HG03558 (cell line): ENCODE results near the gene TPX2.
"Not testable (repeated sequence)": the region's sequence is repeated elsewhere in the genome, so short reads cannot be mapped to it uniquely, and the experiment has no call there.

Experiments used
- ATAC-seq: cut with Tn5 transposase; IDR thresholded peaks from one replicate; pipeline ENCODE4 v1.9.1; 2021; ENCODE audit warnings: moderate number of reproducible peaks; ENCODE audit not compliant: unreplicated experiment; ENCODE audit errors: extremely low read depth

TPX2 gene

GRCh38 chr20:31809661-31810060 is 70.6 kb downstream of the TPX2 start:
- ATAC-seq = no peak

GRCh38 chr20:31811198-31811597 is 72.1 kb downstream of the TPX2 start:
- ATAC-seq = no peak

- ATAC-seq = no peak
These were observed 73.0 kb downstream of the TPX2 start for GRCh38 chr20:31811796-31812728.

DNA sequence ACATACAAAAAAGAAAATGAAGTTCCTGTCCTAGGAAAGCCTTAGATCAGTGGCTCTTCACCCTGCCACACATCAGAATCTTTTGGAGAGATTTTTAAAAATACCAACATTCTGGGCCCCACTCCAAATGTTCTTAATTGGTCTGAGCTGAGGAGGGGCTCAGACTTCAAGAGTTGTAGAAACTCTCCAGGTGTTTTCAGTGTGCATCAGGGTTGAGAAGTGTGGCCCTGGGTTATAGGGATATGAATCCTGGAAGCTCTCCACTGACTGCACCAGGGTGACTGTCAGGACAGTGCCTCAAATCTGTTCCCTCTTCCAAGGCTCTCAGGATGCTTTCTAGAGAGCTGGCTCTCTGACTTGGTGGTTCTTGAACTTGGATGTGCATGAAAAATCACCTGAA is 74.5 kb downstream of the TPX2 start:
- ATAC-seq = no peak

DNA sequence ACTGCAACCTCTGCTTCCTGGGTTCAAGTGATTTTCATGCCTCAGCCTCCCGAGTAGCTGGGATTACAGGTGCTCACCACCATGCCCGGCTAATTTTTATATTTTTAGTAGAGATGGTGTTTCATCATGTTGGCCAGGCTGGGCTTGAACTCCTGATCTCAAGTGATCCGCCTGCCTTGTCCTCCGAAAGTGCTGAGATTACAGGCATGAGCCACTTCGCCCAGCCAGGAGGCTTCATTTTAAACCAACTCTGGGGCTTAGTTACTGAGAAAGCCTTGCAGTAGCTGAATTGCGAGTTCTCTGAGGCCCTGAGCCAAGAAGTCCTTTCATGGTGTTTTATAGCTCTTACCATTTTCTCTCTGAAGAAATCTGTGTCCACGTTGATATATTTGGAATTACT is 75.1 kb downstream of the TPX2 start:
- ATAC-seq = not testable (repeated sequence)

DNA sequence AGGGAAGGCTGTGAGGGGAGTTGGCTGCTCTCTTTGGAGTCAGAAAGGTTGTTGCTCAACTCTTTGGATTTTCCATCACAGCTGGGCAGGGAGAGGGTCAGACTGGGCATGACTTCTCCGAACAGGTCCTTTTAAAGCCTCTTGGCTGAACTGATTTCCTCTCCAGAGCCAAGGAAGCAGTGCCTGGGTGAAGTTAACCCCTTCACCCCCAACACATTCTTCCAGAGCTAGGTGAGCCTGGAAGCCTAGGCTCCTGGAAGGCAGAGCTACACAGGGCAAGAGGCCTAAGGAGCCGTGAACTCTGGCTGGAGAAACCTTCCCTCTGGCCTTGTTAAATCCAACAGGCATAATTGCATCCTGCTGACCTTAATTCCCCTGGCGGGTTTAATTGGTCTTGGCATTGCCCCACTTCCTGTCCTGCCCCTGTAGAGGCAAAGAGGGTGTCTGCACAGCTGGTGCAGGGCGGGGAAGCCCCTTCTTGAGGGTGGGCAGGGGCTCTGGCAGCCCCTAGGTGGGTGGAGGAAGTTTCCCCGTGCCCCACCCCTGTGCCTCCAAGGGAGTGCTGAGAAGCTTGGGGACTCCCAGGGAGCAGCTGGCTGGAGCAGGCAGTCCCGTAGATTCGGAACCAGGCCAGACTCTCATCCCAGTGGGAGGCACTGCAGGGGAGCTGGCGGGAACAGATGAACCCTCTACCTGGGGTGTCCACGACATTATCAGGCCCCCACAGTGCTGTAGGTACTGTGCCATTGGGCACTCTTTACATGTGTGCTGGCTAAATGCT is 76.5 kb downstream of the TPX2 start:
- no peak for ATAC-seq

DNA sequence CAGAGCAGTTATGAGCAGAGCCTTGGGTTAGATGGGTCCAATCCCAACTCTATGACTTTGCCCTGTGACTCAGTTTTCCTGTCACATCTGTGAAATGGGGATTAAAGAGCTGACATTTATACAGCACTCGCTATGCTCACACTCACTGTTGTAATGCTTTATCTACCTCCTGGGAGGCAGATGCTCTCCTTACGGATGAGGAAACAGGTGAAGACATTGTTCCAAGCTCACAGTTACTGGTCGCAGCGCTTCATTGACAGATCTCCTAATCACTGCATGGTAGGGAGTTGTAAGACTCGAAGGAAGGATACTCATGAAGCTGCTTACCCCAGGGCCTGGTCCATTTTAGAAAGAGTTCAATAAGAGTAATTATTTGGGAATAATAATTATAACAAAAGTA is 77.1 kb downstream of the TPX2 start:
- no peak for ATAC-seq

DNA sequence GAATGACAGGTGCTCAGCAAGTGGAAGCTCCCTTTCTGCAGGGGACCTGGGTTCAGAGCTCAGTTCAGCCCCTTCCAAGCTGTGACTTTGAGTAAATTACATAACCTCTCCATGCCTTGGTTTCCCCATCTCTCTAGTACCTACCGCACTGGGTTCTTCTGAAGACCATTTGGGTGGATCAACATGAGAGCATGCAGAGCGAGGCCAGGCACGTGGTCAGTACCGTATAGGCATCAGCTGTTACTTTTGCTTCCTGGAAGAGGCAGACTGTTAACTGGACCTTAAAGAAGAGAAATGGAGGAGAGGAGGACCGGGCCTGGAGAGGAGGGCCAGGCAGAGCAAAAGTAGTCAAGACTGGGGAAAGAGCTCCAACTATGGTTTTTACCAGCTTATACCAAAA is 78.4 kb downstream of the TPX2 start:
- no peak for ATAC-seq

DNA sequence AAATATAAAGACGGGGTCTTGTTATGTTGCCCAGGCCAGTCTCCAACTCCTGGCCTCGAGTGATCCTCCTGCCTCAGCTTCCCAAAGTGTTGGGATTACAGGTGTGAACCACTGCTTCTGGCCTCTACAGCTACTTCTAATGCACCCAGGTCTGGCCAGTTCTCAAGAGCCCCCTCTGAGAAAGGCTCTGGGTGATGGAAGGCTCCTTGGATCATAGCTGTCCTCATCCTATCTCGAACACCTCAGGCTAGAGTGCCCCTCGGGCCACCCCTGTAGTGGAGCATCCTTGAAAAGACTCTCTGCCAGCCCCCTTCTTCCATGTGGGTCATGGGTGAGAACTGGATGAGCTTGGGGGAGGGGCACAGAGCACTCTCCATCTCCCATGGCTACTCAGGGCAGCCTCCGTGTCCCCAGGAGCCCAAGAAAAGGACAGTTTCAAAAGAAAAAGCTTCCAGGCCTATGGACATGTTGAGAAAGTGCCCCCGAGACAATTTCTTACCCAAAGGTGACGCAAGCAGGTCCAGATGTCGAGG is 79.4 kb downstream of the TPX2 start:
- ATAC-seq = no peak

GRCh38 chr20:31819083-31819784 is 80.1 kb downstream of the TPX2 start, which contains the start of gene MYLK2:
Gene MYLK2, plus strand, starts transcription at chr20:31819356. Its CDS starts 225 bp downstream, at chr20:31819581.
- no peak for ATAC-seq

DNA sequence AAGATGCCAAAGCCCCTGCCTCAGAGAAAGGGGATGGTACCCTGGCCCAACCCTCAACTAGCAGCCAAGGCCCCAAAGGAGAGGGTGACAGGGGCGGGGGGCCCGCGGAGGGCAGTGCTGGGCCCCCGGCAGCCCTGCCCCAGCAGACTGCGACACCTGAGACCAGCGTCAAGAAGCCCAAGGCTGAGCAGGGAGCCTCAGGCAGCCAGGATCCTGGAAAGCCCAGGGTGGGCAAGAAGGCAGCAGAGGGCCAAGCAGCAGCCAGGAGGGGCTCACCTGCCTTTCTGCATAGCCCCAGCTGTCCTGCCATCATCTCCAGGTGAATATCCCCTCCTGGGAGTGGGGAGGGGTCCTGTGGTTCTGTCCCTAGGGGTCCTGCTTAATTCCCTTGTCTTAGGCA is 81.1 kb downstream of the TPX2 start:
- no peak for ATAC-seq

DNA sequence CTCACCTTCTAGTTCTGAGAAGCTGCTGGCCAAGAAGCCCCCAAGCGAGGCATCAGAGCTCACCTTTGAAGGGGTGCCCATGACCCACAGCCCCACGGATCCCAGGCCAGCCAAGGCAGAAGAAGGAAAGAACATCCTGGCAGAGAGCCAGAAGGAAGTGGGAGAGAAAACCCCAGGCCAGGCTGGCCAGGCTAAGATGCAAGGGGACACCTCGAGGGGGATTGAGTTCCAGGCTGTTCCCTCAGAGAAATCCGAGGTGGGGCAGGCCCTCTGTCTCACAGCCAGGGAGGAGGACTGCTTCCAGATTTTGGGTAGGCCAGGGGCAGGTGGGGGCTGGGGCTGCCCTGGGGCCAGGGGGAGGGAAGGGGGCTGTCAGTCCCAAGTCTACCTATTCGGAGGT is 82.3 kb downstream of the TPX2 start:
- ATAC-seq = no peak

DNA sequence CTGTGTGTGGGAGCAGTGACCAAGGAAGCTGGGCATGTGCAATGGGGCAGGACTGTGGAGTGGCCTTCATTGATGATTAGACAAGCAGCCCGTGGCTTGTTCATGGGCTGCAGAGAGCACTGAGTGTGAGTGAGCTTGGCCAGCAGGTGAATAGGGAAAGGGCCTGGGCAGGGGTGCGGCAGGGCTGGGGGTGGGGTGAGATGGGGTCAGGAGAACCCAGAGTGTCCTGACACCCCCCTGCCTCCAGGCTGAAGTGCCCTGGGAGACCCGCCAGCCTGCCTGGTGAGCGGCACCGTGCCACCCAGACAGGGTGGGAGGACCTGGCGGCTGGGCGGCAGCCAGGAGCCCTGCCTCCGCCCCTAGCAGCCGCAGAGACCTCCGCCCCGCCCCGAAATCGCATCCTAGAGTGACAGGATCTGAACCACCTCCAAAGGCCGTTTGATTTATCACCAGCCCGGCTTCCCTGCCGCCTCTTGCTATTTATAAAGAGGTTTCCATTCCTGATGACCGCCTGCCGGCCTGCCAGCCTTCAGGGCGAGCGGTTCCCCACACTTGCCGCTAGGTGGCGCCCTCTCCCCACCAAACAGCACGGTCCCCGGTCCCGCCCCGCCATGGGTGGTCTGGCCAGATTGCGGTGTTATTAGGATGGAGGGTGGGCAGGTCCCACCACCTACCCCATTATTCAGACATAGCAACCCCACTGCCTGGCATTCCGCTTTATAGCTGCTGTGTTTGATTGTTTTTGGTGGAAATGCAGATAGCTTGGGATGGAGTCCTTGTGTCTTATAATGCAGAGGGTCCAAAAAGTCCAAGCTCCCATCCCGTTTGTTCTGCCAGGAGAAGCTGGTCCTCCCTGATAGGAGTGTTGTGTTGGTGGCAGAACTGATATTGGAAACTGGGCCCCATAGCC is 83.6 kb downstream of the TPX2 start:
- no peak for ATAC-seq

DNA sequence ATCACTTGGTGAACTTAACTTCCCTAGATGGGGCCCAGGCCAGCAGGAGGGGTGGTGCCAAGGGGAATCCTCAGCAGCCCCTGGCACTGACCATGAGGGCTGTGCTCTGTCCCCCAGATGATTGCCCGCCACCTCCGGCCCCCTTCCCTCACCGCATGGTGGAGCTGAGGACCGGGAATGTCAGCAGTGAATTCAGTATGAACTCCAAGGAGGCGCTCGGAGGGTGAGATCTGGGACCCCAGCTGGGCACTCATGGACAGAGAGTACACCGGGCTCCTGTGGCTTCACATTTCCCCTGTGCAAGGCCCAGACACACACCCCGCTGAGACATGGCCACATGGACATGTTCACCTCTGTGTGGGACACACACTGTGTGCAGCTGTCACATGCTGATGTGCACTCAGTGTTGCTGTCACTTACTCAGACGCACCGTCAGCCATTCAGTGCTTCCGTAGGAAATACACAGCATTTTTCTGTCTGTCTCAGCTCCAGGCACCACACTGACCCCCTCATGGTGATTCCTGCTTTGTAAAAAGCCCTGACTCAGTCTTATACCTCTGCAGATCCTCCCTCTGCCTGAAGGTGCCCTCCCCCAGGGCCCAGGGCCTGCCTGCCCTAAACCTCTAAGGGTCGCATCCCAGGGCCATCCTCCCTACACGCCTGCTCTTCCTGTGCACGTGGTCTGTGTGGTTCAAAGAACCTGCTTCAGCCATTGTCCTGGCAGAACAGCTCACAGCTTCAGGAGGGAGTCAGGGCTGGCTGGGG is 84.5 kb downstream of the TPX2 start:
- ATAC-seq = no peak

DNA sequence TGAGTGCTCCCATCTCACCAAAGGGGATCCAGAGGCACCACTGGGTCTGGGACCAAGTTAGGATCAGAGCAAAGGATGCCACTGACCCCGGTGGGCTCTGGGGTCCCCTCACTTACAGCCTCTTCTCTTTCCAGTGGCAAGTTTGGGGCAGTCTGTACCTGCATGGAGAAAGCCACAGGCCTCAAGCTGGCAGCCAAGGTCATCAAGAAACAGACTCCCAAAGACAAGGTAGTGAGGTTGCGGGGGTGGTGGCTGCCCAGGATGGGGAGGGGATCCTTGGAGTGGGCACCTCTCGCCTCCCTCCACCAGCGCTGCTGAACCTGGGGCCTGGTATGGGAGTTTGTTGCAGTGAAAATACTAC is 85.0 kb downstream of the TPX2 start:
- ATAC-seq = no peak

DNA sequence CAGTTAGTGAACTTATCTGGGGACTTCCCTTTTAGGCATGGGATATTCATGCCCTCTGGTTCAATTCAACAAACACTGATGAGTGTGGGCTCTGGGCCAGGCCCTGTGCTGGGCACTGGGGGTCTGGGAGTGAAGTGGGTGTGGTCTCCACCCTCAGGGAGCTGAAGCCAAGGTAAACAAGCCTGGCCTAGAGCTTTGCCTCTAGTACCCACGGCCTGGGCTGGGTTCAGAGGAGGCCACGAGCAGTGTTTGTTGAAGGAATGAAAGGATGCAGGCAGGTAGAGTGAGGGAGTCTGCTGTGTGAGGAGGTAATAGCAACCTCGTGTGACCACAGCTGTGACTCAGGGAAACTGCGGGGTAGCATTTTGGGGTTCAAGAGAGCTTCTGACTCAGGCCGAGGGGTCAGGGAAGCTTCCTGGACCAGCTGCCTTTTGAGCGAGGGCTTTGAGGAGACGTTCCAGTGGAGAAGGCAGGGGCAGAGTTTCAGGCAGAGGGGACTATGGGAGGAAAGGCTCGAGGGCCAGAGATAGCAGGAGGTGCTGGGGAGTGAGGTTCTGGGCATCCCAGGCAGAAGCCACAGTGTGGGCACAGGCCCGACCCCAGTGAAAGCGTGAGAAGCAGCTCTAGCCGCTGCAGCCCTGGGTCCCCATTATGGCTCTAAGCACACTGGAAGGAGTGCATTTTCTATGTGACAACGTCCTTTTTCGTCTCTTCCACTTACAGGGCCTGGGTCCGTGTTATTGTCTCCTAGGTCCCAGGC is 85.6 kb downstream of the TPX2 start:
- ATAC-seq = no peak

DNA sequence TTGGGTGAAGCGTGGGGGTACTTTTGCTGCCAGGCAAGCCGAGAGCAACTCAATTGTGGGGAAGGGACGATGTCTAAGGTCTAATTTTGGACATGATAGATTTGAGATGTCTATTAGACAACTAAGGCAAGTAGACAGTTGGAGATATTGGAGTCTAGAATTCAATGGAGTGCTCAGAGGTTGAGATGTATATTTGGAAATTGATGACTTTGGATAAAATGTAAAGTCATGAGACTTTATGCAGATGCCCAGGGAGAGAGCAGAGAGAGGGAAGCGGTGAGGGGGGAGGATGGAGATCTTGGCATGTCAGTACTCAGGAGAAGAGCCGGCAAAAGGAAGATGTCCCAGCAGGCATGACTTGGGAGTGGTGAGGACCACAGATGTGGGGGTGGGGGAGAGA is 87.0 kb downstream of the TPX2 start:
- no peak for ATAC-seq

DNA sequence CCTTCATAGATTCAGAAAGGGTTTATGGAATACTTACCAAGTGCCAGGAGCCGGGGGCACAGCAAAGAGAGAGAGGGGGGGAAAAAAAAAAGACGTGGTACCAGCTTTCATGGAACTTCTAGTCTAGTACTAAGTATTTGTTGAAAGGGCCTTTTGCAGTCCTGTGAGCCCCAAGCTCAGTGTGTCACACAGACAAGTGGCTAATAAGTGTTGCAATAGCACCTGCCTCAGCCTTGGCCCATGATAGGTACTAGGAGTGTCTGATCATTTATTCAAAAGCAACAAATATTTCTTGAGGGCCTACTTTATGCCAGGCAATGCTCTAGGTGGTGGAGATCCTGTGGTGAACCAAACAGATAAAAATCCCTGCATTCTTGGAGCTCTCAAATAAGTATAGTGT is 88.0 kb downstream of the TPX2 start:
- no peak for ATAC-seq
